Keratinocyte (primary cell): Measurements from ENCODE around the gene SUGCT. TPM values are rescaled to one million over a fixed set of nuclear protein-coding genes. Genes with fewer than 3 reads are reported as not detected.

Experiments
- DNase-seq: peaks from one replicate; pipeline ENCODE4 v3.0.0-alpha.2; 2011; ENCODE audit warnings: low read depth, missing footprints, low spot score
- FAIRE-seq: peaks from 2 replicates; lab custom pipeline; 2011; peaks lifted over from hg19 to GRCh38; lab: Jason Lieb, UNC
- H2AFZ ChIP-seq: 2 replicates; pipeline ENCODE4 v1.6.0; 2012; ENCODE audit warnings: low read length, control low read depth, inconsistent platforms; ENCODE audit not compliant: control insufficient read depth
- H3K27ac ChIP-seq: 2 replicates; pipeline ENCODE4 v1.5.1; 2011; ENCODE audit warnings: low read length; ENCODE audit not compliant: control insufficient read depth, insufficient read depth
- H3K27me3 ChIP-seq: 3 replicates; pipeline ENCODE4 v1.6.0; 2011; ENCODE audit warnings: low read length; ENCODE audit not compliant: control insufficient read depth, insufficient read depth; ENCODE audit errors: extremely low read depth
- H3K36me3 ChIP-seq, 2 experiments: 2 replicates in 1 of 2; 3 replicates in 1 of 2; pipeline ENCODE4 v1.5.1; 2011; ENCODE audit warnings: low read length in 2 of 2, mild to moderate bottlenecking in 1 of 2; ENCODE audit not compliant: control insufficient read depth in 2 of 2, insufficient read depth in 2 of 2; ENCODE audit errors: extremely low read depth in 1 of 2
- H3K4me1 ChIP-seq: 3 replicates; pipeline ENCODE4 v1.5.1; 2011; ENCODE audit warnings: low read length; ENCODE audit not compliant: control insufficient read depth, insufficient read depth; ENCODE audit errors: extremely low read depth
- H3K4me2 ChIP-seq: 3 replicates; pipeline ENCODE4 v1.6.0; 2011; ENCODE audit warnings: low read depth, low read length; ENCODE audit not compliant: control insufficient read depth, insufficient read depth; ENCODE audit errors: extremely low read depth
- H3K4me3 ChIP-seq, 3 experiments: fragments of 200-600 bp in 1 of 3; sonication (generic) in 1 of 3; 2 replicates in 2 of 3; 3 replicates in 1 of 3; pipeline ENCODE4 v1.5.1; 2011 to 2016; ENCODE audit warnings: low read length in 3 of 3, mild to moderate bottlenecking in 3 of 3, control low read depth in 2 of 3, inconsistent platforms in 1 of 3, low read depth in 1 of 3, mixed read lengths in 1 of 3, mixed run types in 1 of 3, moderate library complexity in 1 of 3; ENCODE audit not compliant: control insufficient read depth in 2 of 3, insufficient read depth in 2 of 3; ENCODE audit errors: extremely low read depth in 1 of 3
- H3K79me2 ChIP-seq: 2 replicates; pipeline ENCODE4 v1.6.0; 2012; ENCODE audit warnings: low read length; ENCODE audit not compliant: control insufficient read depth, insufficient read depth
- H3K9ac ChIP-seq: 3 replicates; pipeline ENCODE4 v1.6.0; 2011; ENCODE audit warnings: low read length; ENCODE audit not compliant: control insufficient read depth, insufficient read depth; ENCODE audit errors: extremely low read depth
- H3K9me1 ChIP-seq: 3 replicates; pipeline ENCODE4 v1.6.0; 2011; ENCODE audit warnings: low read length; ENCODE audit not compliant: control insufficient read depth, insufficient read depth; ENCODE audit errors: extremely low read depth
- H3K9me3 ChIP-seq: 2 replicates; pipeline ENCODE4 v1.5.1; 2012; ENCODE audit warnings: low read depth, low read length; ENCODE audit not compliant: control insufficient read depth
- H4K20me1 ChIP-seq: 3 replicates; pipeline ENCODE4 v1.6.0; 2011; ENCODE audit warnings: low read length; ENCODE audit not compliant: control insufficient read depth, insufficient read depth; ENCODE audit errors: extremely low read depth
- CTCF ChIP-seq, 3 experiments: IDR thresholded peaks in 1 of 3; conservative IDR thresholded peaks in 1 of 3; optimal IDR thresholded peaks in 1 of 3; 2 replicates in 2 of 3; 3 replicates in 1 of 3; pipeline versions ENCODE3 to v1.5.1; 2011; ENCODE audit warnings: low read length in 3 of 3, mild to moderate bottlenecking in 3 of 3, moderate library complexity in 2 of 3, control low read depth in 1 of 3, inconsistent platforms in 1 of 3; ENCODE audit not compliant: insufficient read depth in 2 of 3; ENCODE audit errors: extremely low read depth in 1 of 3
- EZH2 ChIP-seq: IDR thresholded peaks from one replicate; pipeline ENCODE4 v1.6.1; 2012; ENCODE audit warnings: inconsistent platforms, mild to moderate bottlenecking, low read length, moderate library complexity
- dilution Hi-C: fragments of 300-500 bp; cut with MboI; formaldehyde crosslinking; loops from one replicate; pipeline ENCODE4 v1.7.0; 2020; ENCODE audit warnings: low sequenced_read_pairs; ENCODE audit not compliant: extremely low pct_ligation_motif_present
- polyA plus RNA-seq, 5 experiments: library from polyadenylated mRNA; depleted of rRNA in 3 of 5; stranded (reverse) in 3 of 5; stranded (forward) in 1 of 5; unstranded in 1 of 5; fragments of >200 nt; gene quantifications; 1 replicate in 1 of 5; 2 replicates in 3 of 5; 3 replicates in 1 of 5; pipeline versions ENCODE4 v1.2.1 to v1.2.3, GENCODE V29; 2011 to 2012; ENCODE audit warnings: missing spikeins in 2 of 5, low read depth in 1 of 5, low replicate concordance in 1 of 5

The SUGCT gene
- polyA plus RNA-seq, 1 donor (not counting 4 experiments of a cell fraction or from before 2014, with no cell fraction given): 134 TPM

- Histone ChIP-seq H3K4me3 (no peak overlapping the region), H3K9me3 (no peaks in the 10 kb centered on the region), H3K4me2 (no peak overlapping the region), H3K4me1 (no peaks in the 10 kb centered on the region), H3K27ac (no peak overlapping the region), H4K20me1 (no peaks in the 10 kb centered on the region), H3K36me3 (no peaks in the 10 kb centered on the region), H3K9ac (no peak overlapping the region), H3K9me1 (no peaks in the 10 kb centered on the region), H3K27me3 (no peaks in the 10 kb centered on the region), H3K79me2 (no peaks in the 10 kb centered on the region), H2AFZ (no peak overlapping the region)
- DNase-seq (no peak), FAIRE-seq (no peak)
- dilution Hi-C loops: no loop called here
- no peak for TF ChIP-seq EZH2
- TF ChIP-seq CTCF (optimal IDR thresholded peaks at IDR 0.05 in 1 of 3, IDR thresholded peaks at IDR 0.05 in 1 of 3, conservative IDR thresholded peaks at IDR 0.05 in 1 of 3; ENCODE audit: extremely low read depth in 1 of 3, insufficient read depth in 2 of 3, low read length in 3 of 3): no peak
Observed at GRCh38 chr7:40332516-40332915, 197.7 kb downstream of the SUGCT start.

- Histone ChIP-seq H3K27ac (no peak overlapping the region), H3K79me2 (no peaks in the 10 kb centered on the region), H3K4me3 (no peak overlapping the region), H3K4me2 (no peak overlapping the region), H3K9ac (no peak overlapping the region), H3K9me3 (no peaks in the 10 kb centered on the region), H3K27me3 (no peaks in the 10 kb centered on the region), H3K4me1 (no peaks in the 10 kb centered on the region), H3K9me1 (no peaks in the 10 kb centered on the region), H4K20me1 (no peaks in the 10 kb centered on the region), H2AFZ (no peak overlapping the region), H3K36me3 (no peaks in the 10 kb centered on the region)
- DNase-seq: peak; percentile 33
- dilution Hi-C loops: no loop called here
- no peak for TF ChIP-seq EZH2
- no peak for TF ChIP-seq CTCF (optimal IDR thresholded peaks at IDR 0.05 in 1 of 3, IDR thresholded peaks at IDR 0.05 in 1 of 3, conservative IDR thresholded peaks at IDR 0.05 in 1 of 3; ENCODE audit: extremely low read depth in 1 of 3, insufficient read depth in 2 of 3, low read length in 3 of 3)
- FAIRE-seq: peak; percentile 95
Observed at GRCh38 chr7:40341836-40342235, 207.0 kb downstream of the SUGCT start.
